B cell (primary cell): Measurements from ENCODE around the gene PLXNB2. TPM values are rescaled to one million over a fixed set of nuclear protein-coding genes. Genes with fewer than 3 reads are reported as not detected.
A peak's percentile ranks its signal among the peaks of the same experiment; 100 is the strongest.

Experiments
- ATAC-seq: fragments of 200-7000 bp; cut with Tn5 transposase; one replicate; pipeline ENCODE4 v1.10.0; 2021; ENCODE audit warnings: low read depth, mild to moderate bottlenecking, moderate number of reproducible peaks, moderate library complexity
- CTCF ChIA-PET: fragments of 350-600 bp; sonication (Branson Sonifier 250); formaldehyde crosslinking; loops from one replicate; lab custom pipeline; 2021; ENCODE audit warnings: antibody characterized with exemption, inconsistent platforms; lab: Charles Lee
- POLR2A ChIA-PET: fragments of 350-600 bp; sonication (Branson Sonifier 250); formaldehyde crosslinking; loops from one replicate; lab custom pipeline; 2021; ENCODE audit warnings: antibody characterized with exemption; lab: Charles Lee
- DNase-seq: peaks from one replicate; pipeline ENCODE4 v3.0.0; 2013
- H2AFZ ChIP-seq: 2 replicates; pipeline ENCODE4 v1.6.1; 2012; ENCODE audit warnings: mild to moderate bottlenecking, low read depth, low read length; ENCODE audit not compliant: insufficient read depth, poor library complexity, severe bottlenecking
- H3K27ac ChIP-seq, 2 donors: 1 replicate in 1 of 2; 2 replicates in 1 of 2; pipeline ENCODE4 v1.5.1; 2012 to 2013; ENCODE audit warnings: low read length in 2 of 2, mild to moderate bottlenecking in 2 of 2, moderate library complexity in 1 of 2
- H3K27me3 ChIP-seq, 4 experiments: fragments of 200-600 bp in 1 of 4; sonication (generic) in 1 of 4; replicated peaks in 1 of 4; 1 replicate in 2 of 4; 2 replicates in 2 of 4; pipeline versions ENCODE4 v1.6.1 to v1.7.0; 2013 to 2016; ENCODE audit warnings: low read length in 3 of 4, mild to moderate bottlenecking in 2 of 4, mixed read lengths in 1 of 4, moderate library complexity in 1 of 4; ENCODE audit not compliant: insufficient read depth in 4 of 4, control insufficient read depth in 3 of 4; ENCODE audit errors: control extremely low read depth in 1 of 4
- H3K36me3 ChIP-seq, 2 experiments: replicated peaks in 1 of 2; 1 replicate in 1 of 2; 2 replicates in 1 of 2; pipeline versions ENCODE4 v1.6.1 to v1.7.1; 2013; ENCODE audit warnings: low read length in 1 of 2; ENCODE audit not compliant: insufficient read depth in 2 of 2, control insufficient read depth in 1 of 2; ENCODE audit errors: control extremely low read depth in 1 of 2, extremely low read depth in 1 of 2
- H3K4me1 ChIP-seq, 2 donors: fragments of 200-600 bp in 1 of 2; sonication (generic) in 1 of 2; 1 replicate in 1 of 2; 2 replicates in 1 of 2; pipeline versions ENCODE4 v1.5.1 to v1.6.1; 2013 to 2017; ENCODE audit warnings: low read length in 2 of 2; ENCODE audit not compliant: control insufficient read depth in 2 of 2, insufficient read depth in 2 of 2
- H3K4me2 ChIP-seq: replicated peaks from 2 replicates; pipeline ENCODE3; 2012; ENCODE audit warnings: mild to moderate bottlenecking, low read depth, low read length; ENCODE audit not compliant: poor library complexity, severe bottlenecking
- H3K4me3 ChIP-seq, 5 experiments: fragments of 200-600 bp in 1 of 5; sonication (generic) in 1 of 5; 1 replicate in 3 of 5; 2 replicates in 2 of 5; pipeline versions ENCODE4 v1.5.1 to v1.7.0; 2011 to 2016; ENCODE audit warnings: low read length in 4 of 5, mild to moderate bottlenecking in 4 of 5, low read depth in 2 of 5, control low read depth in 1 of 5, moderate library complexity in 1 of 5; ENCODE audit not compliant: insufficient read depth in 1 of 5; ENCODE audit errors: control extremely low read depth in 1 of 5, extremely low read depth in 1 of 5
- H3K79me2 ChIP-seq: fragments of 200-600 bp; sonication (generic); one replicate; pipeline ENCODE4 v1.6.0; 2016; ENCODE audit warnings: low read length; ENCODE audit not compliant: control insufficient read depth, insufficient read depth
- H3K9ac ChIP-seq: fragments of 200-600 bp; sonication (generic); 2 replicates; pipeline ENCODE4 v1.6.1; 2017; ENCODE audit warnings: mild to moderate bottlenecking, low read length, moderate library complexity
- H3K9me3 ChIP-seq, 3 donors: one replicate each; pipeline versions ENCODE4 v1.6.1 to v1.7.1; 2013; ENCODE audit warnings: low read length in 2 of 3; ENCODE audit not compliant: control insufficient read depth in 2 of 3, insufficient read depth in 1 of 3; ENCODE audit errors: control extremely low read depth in 1 of 3
- H4K20me1 ChIP-seq: 2 replicates; pipeline ENCODE4 v1.6.0; 2012; ENCODE audit warnings: mild to moderate bottlenecking, low read length; ENCODE audit not compliant: insufficient read depth, control insufficient read depth, poor library complexity, severe bottlenecking
- H3K27ac Mint-ChIP-seq: one replicate; pipeline ENCODE4 v1.8.0; 2021; ENCODE audit warnings: mixed read lengths
- H3K27me3 Mint-ChIP-seq: one replicate; pipeline ENCODE4 v1.8.0; 2021; ENCODE audit warnings: mixed read lengths
- H3K4me1 Mint-ChIP-seq: one replicate; pipeline ENCODE4 v1.8.0; 2021; ENCODE audit warnings: mixed read lengths
- H3K4me3 Mint-ChIP-seq: one replicate; pipeline ENCODE4 v1.8.0; 2021; ENCODE audit warnings: mixed read lengths
- H3K9me3 Mint-ChIP-seq: one replicate; pipeline ENCODE4 v1.8.0; 2022; ENCODE audit warnings: mixed read lengths; ENCODE audit not compliant: insufficient read depth
- EZH2 ChIP-seq: IDR thresholded peaks from 2 replicates; pipeline ENCODE4 v1.6.1; 2012; ENCODE audit warnings: borderline replicate concordance, low read depth, mild to moderate bottlenecking, moderate library complexity, low read length; ENCODE audit not compliant: insufficient read depth, poor library complexity, severe bottlenecking
- WGBS: methylation state at CpG from one replicate; pipeline ENCODE4 v1.1.5; 2013; ENCODE audit warnings: missing lambda C conversion rate; ENCODE audit not compliant: insufficient coverage; 5-methylcytosine and 5-hydroxymethylcytosine counted together
- intact Hi-C: fragments of 100-400 bp; cut with micrococcal nuclease; formaldehyde crosslinking; loops from one replicate; pipeline ENCODE4 v1.10.0; 2022
- polyA plus RNA-seq: library from polyadenylated mRNA; depleted of rRNA; stranded (reverse); fragments of >200 nt; gene quantifications from 2 replicates; pipeline ENCODE4 v1.2.3, GENCODE V29; 2012
- total RNA-seq, 2 donors: library from RNA; stranded (reverse); fragments of 120-200 nt in 1 of 2; gene quantifications; 1 replicate in 1 of 2; 2 replicates in 1 of 2; pipeline versions ENCODE4 v1.2.3 to v1.2.4, GENCODE V29; 2013 to 2022
- TF ChIP-seq, protein P1 (sequence below): fragments of 200-600 bp; IDR thresholded peaks from one replicate; pipeline ENCODE4 v1.8.0; 2022; ENCODE audit warnings: antibody characterized with exemption, mild to moderate bottlenecking

The PLXNB2 gene
- total and polyA plus RNA-seq, 2 donors (not counting 1 experiment from before 2014, with no cell fraction given), result 5.2 to 31.4 TPM

DNA sequence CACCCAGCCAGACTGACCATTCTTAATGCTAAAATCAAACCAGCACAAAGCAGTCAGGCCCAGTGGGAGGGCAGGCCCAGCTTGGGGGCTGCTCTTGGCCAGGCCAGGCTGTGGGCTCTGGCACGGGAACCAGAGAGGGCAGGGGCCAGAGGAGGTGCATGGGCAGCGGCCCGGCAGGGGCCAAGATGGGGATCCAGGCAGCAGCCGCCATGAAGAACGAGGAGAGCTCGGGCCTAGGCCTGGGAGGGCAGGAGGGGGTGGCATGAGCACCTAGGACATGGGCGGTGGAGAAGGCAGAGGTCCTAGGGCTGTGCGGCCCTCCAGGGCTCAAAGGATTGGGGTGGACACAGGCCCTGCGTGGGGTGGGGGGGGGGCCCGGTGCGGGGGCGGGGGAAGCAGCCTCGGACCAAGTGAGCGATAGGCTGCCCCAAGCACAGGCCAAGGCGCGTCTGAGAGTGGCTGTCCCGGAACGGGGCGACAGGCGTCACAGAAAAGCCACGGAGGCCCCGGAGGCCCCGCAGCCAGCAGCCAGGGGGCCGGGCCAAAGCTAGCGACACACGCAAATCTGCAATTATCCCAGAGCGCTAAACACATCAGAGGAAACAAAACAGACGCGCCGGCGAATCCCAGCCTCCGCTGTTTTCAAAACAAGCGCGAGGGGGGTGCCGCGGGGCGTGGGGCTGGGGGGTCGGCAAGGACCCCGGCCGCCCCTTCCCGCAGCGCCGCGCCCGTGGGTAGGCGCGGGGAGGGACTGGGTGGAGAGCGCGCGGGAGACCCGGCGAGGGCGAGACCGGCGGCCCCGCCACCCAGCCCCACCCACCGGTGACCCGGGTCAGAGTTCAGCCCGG, 8.3 kb downstream of the PLXNB2 start:
- Histone ChIP-seq H3K27ac (no peak overlapping the region), H3K79me2 (no peaks in the 10 kb centered on the region), H3K36me3 (no peaks in the 10 kb centered on the region), H4K20me1 (no peaks in the 10 kb centered on the region), H2AFZ (peak overlapping the region; percentile 38), H3K9ac (peak overlapping the region; percentile 29), H3K9me3 (peaks cover 0 to 3% (median 0%) of the 10 kb centered on the region in 3 donors), H3K4me1 (peaks cover 51 to 56% of the 10 kb centered on the region in 2 donors), H3K27me3 (peaks cover 0 to 10% (median 3%) of the 10 kb centered on the region in 4 experiments), H3K4me3 (peak overlapping the region in 3 of 5 experiments; percentile 16 to 27 (median 17)), H3K4me2 (peak overlapping the region; percentile 95)
- CTCF ChIA-PET, result interaction anchor here (1.0 to 1.9 kb wide), 3 partner anchors 20 to 28 kb away, joined by 3 to 4 read pairs (median 3); no protein-coding TSS in a partner anchor
- intact Hi-C loops, result no loop called here
- Mint-ChIP-seq H3K9me3 (no peaks in the 10 kb centered on the region), H3K27ac (peak overlapping the region; percentile 59), H3K4me3 (peak overlapping the region; percentile 70), H3K4me1 (peaks cover 56% of the 10 kb centered on the region), H3K27me3 (peaks cover 7% of the 10 kb centered on the region)
- POLR2A ChIA-PET, result interaction anchor here (0.6 to 7.5 kb wide), 4 partner anchors 12 to 57 kb away, joined by 3 to 61 read pairs (median 4); partner anchors contain the start of gene DENND6B
- ATAC-seq (peak; percentile 25), DNase-seq (peak; percentile 50)
- TF ChIP-seq, protein P1, sequence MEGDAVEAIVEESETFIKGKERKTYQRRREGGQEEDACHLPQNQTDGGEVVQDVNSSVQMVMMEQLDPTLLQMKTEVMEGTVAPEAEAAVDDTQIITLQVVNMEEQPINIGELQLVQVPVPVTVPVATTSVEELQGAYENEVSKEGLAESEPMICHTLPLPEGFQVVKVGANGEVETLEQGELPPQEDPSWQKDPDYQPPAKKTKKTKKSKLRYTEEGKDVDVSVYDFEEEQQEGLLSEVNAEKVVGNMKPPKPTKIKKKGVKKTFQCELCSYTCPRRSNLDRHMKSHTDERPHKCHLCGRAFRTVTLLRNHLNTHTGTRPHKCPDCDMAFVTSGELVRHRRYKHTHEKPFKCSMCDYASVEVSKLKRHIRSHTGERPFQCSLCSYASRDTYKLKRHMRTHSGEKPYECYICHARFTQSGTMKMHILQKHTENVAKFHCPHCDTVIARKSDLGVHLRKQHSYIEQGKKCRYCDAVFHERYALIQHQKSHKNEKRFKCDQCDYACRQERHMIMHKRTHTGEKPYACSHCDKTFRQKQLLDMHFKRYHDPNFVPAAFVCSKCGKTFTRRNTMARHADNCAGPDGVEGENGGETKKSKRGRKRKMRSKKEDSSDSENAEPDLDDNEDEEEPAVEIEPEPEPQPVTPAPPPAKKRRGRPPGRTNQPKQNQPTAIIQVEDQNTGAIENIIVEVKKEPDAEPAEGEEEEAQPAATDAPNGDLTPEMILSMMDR, result no peak
- TF ChIP-seq EZH2, result no peak
- 34% methylated on average over 53 of the region's 59 CpGs for WGBS
